BJ (cell line): ENCODE results near the gene PPME1. TPM values are rescaled to one million over a fixed set of nuclear protein-coding genes. Genes with fewer than 3 reads are reported as not detected.

Experiments
- CTCF ChIA-PET: fragments of 350-600 bp; formaldehyde crosslinking; extraction: SDS; loops from one replicate; lab custom pipeline; 2021; ENCODE audit warnings: antibody characterized with exemption, inconsistent platforms; lab: Yijun Ruan, JAX
- POLR2A ChIA-PET: fragments of 300-600 bp; sonication (Branson Sonifier 250); formaldehyde crosslinking; extraction: SDS; loops from one replicate; lab custom pipeline; 2021; ENCODE audit warnings: antibody characterized with exemption; lab: Charles Lee
- DNase-seq: peaks from one replicate; pipeline ENCODE4 v3.0.0-alpha.2; 2011; ENCODE audit warnings: low read depth
- H3K27me3 ChIP-seq: 2 replicates; pipeline ENCODE4 v1.6.0; 2011; ENCODE audit warnings: low read length; ENCODE audit not compliant: control insufficient read depth, insufficient read depth
- H3K36me3 ChIP-seq: 2 replicates; pipeline ENCODE4 v1.5.1; 2011; ENCODE audit warnings: low read length; ENCODE audit not compliant: control insufficient read depth, insufficient read depth
- H3K4me3 ChIP-seq: 2 replicates; pipeline ENCODE4 v1.5.1; 2011; ENCODE audit warnings: low read depth, mild to moderate bottlenecking, control low read depth, low read length
- CTCF ChIP-seq: IDR thresholded peaks from 2 replicates; pipeline ENCODE4 v1.5.1; 2011; ENCODE audit warnings: low read depth, mild to moderate bottlenecking, control low read depth, inconsistent platforms, low read length, moderate library complexity; ENCODE audit not compliant: insufficient read depth
- polyA plus RNA-seq: library from polyadenylated mRNA; depleted of rRNA; stranded (reverse); fragments of >200 nt; gene quantifications from 2 replicates; pipeline ENCODE4 v1.2.3, GENCODE V29; 2011

Gene PPME1
- polyA plus RNA-seq, 1 experiment = 133 TPM

- ChIA-PET POLR2A (no interaction called here), CTCF (no interaction called here)
- DNase-seq = no peak
- no peak overlapping the region for H3K4me3 ChIP-seq
- no peak for TF ChIP-seq CTCF
- no peaks in the 10 kb centered on the region for H3K27me3 ChIP-seq
- H3K36me3 ChIP-seq = no peaks in the 10 kb centered on the region
These were observed 26.5 kb upstream of the PPME1 start for GRCh38 chr11:74144592-74144991.

GRCh38 chr11:74147199-74147929, 23.7 kb upstream of the PPME1 start:
- no peaks in the 10 kb centered on the region for H3K36me3 ChIP-seq
- no peak for TF ChIP-seq CTCF
- no peaks in the 10 kb centered on the region for H3K27me3 ChIP-seq
- ChIA-PET CTCF (interaction anchor here (1.4 to 2.2 kb wide), 2 partner anchors 8 to 306 kb away, joined by 3 to 9 read pairs; no protein-coding TSS in a partner anchor), POLR2A (no interaction called here)
- no peak for DNase-seq
- no peak overlapping the region for H3K4me3 ChIP-seq

GRCh38 chr11:74153224-74153623, 17.9 kb upstream of the PPME1 start:
- Histone ChIP-seq H3K36me3 (no peaks in the 10 kb centered on the region), H3K4me3 (no peak overlapping the region), H3K27me3 (no peaks in the 10 kb centered on the region)
- no peak for DNase-seq
- TF ChIP-seq CTCF = no peak
- POLR2A ChIA-PET = no interaction called here
- CTCF ChIA-PET = no interaction called here

GRCh38 chr11:74154620-74155281, 16.3 kb upstream of the PPME1 start:
- POLR2A ChIA-PET = no interaction called here
- H3K4me3 ChIP-seq = no peak overlapping the region
- H3K36me3 ChIP-seq = no peaks in the 10 kb centered on the region
- no peak for TF ChIP-seq CTCF
- CTCF ChIA-PET = interaction anchor here (1.4 kb wide), 1 partner anchor 68 kb away, joined by 4 read pairs; no protein-coding TSS in a partner anchor
- DNase-seq = no peak
- H3K27me3 ChIP-seq = no peaks in the 10 kb centered on the region

- TF ChIP-seq CTCF = no peak
- ChIA-PET CTCF (no interaction called here), POLR2A (no interaction called here)
- DNase-seq = no peak
- Histone ChIP-seq H3K27me3 (no peaks in the 10 kb centered on the region), H3K4me3 (no peak overlapping the region), H3K36me3 (no peaks in the 10 kb centered on the region)
These were observed 13.9 kb upstream of the PPME1 start for GRCh38 chr11:74157169-74157568.
